K562 (cell line): ENCODE data around the gene KCTD4.

ENCODE experiments used
- CTCF ChIP-seq, 3 experiments: IDR thresholded peaks in 2 of 3; conservative IDR thresholded peaks in 1 of 3; 2 replicates each; pipeline ENCODE4 v1.5.1; 2011 to 2012; ENCODE audit warnings: low read length in 3 of 3, mild to moderate bottlenecking in 3 of 3, control low read depth in 2 of 3, improper control_type of control experiment in 1 of 3, inconsistent platforms in 1 of 3, low read depth in 1 of 3, mixed read lengths in 1 of 3, moderate library complexity in 1 of 3; ENCODE audit not compliant: insufficient read depth in 2 of 3
- EZH2 ChIP-seq: IDR thresholded peaks from 2 replicates; pipeline ENCODE4 v1.6.1; 2012; ENCODE audit warnings: low read depth, mild to moderate bottlenecking, inconsistent platforms, low read length, borderline replicate concordance
- FOXM1 ChIP-seq, 2 experiments: fragments of 450-650 bp in 1 of 2; sonication (generic) in 1 of 2; formaldehyde crosslinking in 1 of 2; IDR thresholded peaks; 2 replicates each; pipeline versions ENCODE4 v1.6.1 to v1.9.0; 2017 to 2022; ENCODE audit warnings: low read depth in 2 of 2, mild to moderate bottlenecking in 2 of 2, missing genetic modification reagents in 1 of 2, moderate library complexity in 1 of 2
- MAFK ChIP-seq: IDR thresholded peaks from 2 replicates; pipeline ENCODE4 v1.6.1; 2011; ENCODE audit warnings: low read length, improper control_type of control experiment
- MCM3 ChIP-seq: fragments of 450-650 bp; IDR thresholded peaks from 2 replicates; pipeline ENCODE4 v1.6.1; 2016
- NRF1 ChIP-seq, 2 experiments: fragments of 450-650 bp; IDR thresholded peaks in 1 of 2; conservative IDR thresholded peaks in 1 of 2; 2 replicates each; pipeline ENCODE4 v1.6.1; 2014; ENCODE audit warnings: mild to moderate bottlenecking in 2 of 2
- PHF8 ChIP-seq: fragments of 200-600 bp; sonication (generic); IDR thresholded peaks from 2 replicates; pipeline ENCODE4 v1.6.1; 2012; ENCODE audit warnings: mixed run types, mild to moderate bottlenecking, inconsistent platforms, low read length, moderate library complexity, borderline replicate concordance
- POLR2AphosphoS2 ChIP-seq: IDR thresholded peaks from 2 replicates; pipeline ENCODE4 v1.6.1; 2012; ENCODE audit warnings: low read length, improper control_type of control experiment
- SNIP1 ChIP-seq: fragments of 450-650 bp; IDR thresholded peaks from 2 replicates; pipeline ENCODE4 v1.7.1; 2017; ENCODE audit warnings: low read depth, mild to moderate bottlenecking
- SREBF1 ChIP-seq: fragments of 150-350 bp; IDR thresholded peaks from 2 replicates; pipeline ENCODE4 v1.6.1; 2014; ENCODE audit warnings: antibody characterized with exemption, low read depth, low read length, borderline replicate concordance
- SRSF1 ChIP-seq: fragments of 200-400 bp; formaldehyde crosslinking; IDR thresholded peaks from 2 replicates; pipeline ENCODE4 v1.6.1; 2017; ENCODE audit warnings: mild to moderate bottlenecking, low read depth, low read length, moderate library complexity
- ZFPM2 ChIP-seq: fragments of 250-450 bp; sonication (Bioruptor Pico); IDR thresholded peaks from 2 replicates; pipeline ENCODE4 v1.5.1; 2022; ENCODE audit warnings: mild to moderate bottlenecking

- TF ChIP-seq SNIP1 (no peak), ZFPM2 (no peak), EZH2 (no peak), MAFK (no peak), NRF1 (conservative IDR thresholded peaks at IDR 0.05 in 1 of 2, IDR thresholded peaks at IDR 0.05 in 1 of 2) (no peak), SREBF1 (no peak), PHF8 (no peak), CTCF (IDR thresholded peaks at IDR 0.05 in 2 of 3, conservative IDR thresholded peaks at IDR 0.05 in 1 of 3; ENCODE audit: insufficient read depth in 2 of 3, low read depth in 1 of 3, low read length in 3 of 3) (no peak), FOXM1 (IDR thresholded peaks at IDR 0.05; ENCODE audit: low read depth) (no peak), FOXM1 (CRISPR knock-in tag; IDR thresholded peaks at IDR 0.05; ENCODE audit: low read depth) (no peak), POLR2AphosphoS2 (no peak), MCM3 (no peak), SRSF1 (no peak)
Measured at GRCh38 chr13:45205124-45205523, 4.3 kb upstream of the KCTD4 start.
